ENCODE data around the gene C10orf67.

The C10orf67 gene

DNA sequence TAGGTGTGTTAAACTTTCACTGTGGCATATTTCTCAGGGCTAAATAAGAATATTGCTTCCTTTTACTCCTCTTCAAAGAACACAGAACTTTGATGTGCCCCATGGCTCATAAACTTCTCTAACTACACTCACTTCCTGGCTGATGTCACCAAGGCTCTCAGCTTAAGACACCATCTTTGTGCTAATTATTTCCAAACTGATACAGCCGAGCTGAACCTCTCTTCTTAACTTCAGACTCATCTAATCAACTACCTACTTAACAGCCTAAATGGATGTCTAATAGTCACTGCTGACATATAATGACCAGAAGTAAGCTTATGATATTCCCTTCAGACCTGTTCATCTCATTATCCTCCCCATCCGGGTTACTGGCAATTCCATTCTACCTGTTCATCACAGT lies 3.6 kb downstream of the C10orf67 start (continued):
- no peak for TF ChIP-seq ZFP30 (CRISPR knock-in tag; IDR thresholded peaks at IDR 0.05)
- TF ChIP-seq GLIS3 (CRISPR knock-in tag; IDR thresholded peaks at IDR 0.05): no peak
- TF ChIP-seq BACH2 (CRISPR knock-in tag; IDR thresholded peaks at IDR 0.05; ENCODE audit: borderline replicate concordance): no peak
- no peak for TF ChIP-seq TCF4 (CRISPR knock-in tag; IDR thresholded peaks at IDR 0.05; ENCODE audit: borderline replicate concordance)
- TF ChIP-seq CSDC2 (CRISPR knock-in tag; IDR thresholded peaks at IDR 0.05): no peak
- TF ChIP-seq ZC3H10 (CRISPR knock-in tag; IDR thresholded peaks at IDR 0.05): no peak
- TF ChIP-seq ZNF565 (CRISPR knock-in tag; conservative IDR thresholded peaks at IDR 0.05; ENCODE audit: low read depth): no peak
- no peak for TF ChIP-seq POU6F1 (CRISPR knock-in tag; IDR thresholded peaks at IDR 0.05; ENCODE audit: borderline replicate concordance, low read depth)

DNA sequence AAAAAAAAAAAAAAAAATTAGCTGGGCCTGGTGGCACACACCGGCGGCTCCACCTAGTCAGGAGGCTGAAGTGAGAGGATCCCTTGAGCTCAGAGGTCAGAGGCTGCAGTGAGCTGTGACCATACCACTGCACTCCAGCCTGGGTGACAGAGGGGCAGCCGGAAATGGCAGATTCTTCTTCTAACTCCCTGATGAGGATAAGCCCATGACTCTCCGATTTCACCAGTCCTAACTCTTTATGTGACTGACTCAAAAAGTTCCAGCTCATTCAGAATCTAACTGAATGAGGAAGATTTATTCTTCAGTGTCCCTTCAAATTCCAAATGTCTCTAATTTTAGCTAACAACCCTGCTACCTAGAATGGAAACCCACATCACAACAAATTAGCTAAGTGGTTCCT lies 4.2 kb downstream of the C10orf67 start:
- TF ChIP-seq, protein P1, sequence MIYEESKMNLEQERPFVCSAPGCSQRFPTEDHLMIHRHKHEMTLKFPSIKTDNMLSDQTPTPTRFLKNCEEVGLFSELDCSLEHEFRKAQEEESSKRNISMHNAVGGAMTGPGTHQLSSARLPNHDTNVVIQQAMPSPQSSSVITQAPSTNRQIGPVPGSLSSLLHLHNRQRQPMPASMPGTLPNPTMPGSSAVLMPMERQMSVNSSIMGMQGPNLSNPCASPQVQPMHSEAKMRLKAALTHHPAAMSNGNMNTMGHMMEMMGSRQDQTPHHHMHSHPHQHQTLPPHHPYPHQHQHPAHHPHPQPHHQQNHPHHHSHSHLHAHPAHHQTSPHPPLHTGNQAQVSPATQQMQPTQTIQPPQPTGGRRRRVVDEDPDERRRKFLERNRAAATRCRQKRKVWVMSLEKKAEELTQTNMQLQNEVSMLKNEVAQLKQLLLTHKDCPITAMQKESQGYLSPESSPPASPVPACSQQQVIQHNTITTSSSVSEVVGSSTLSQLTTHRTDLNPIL (CRISPR knock-in tag; IDR thresholded peaks at IDR 0.05; ENCODE audit: low read depth): no peak
- TF ChIP-seq ESRRG (CRISPR knock-in tag; IDR thresholded peaks at IDR 0.05) (no peak), PPARA (CRISPR knock-in tag; IDR thresholded peaks at IDR 0.05; ENCODE audit: borderline replicate concordance) (no peak), PATZ1 (CRISPR knock-in tag; IDR thresholded peaks at IDR 0.05; ENCODE audit: borderline replicate concordance) (no peak), ISL1 (CRISPR knock-in tag; IDR thresholded peaks at IDR 0.05) (no peak), TOX (CRISPR knock-in tag; IDR thresholded peaks at IDR 0.05; ENCODE audit: borderline replicate concordance) (no peak), GLIS3 (CRISPR knock-in tag; IDR thresholded peaks at IDR 0.05) (no peak), SNAI2 (CRISPR knock-in tag; IDR thresholded peaks at IDR 0.05) (no peak), ZNF8 (CRISPR knock-in tag; IDR thresholded peaks at IDR 0.05) (no peak)
- TF ChIP-seq, protein P2, sequence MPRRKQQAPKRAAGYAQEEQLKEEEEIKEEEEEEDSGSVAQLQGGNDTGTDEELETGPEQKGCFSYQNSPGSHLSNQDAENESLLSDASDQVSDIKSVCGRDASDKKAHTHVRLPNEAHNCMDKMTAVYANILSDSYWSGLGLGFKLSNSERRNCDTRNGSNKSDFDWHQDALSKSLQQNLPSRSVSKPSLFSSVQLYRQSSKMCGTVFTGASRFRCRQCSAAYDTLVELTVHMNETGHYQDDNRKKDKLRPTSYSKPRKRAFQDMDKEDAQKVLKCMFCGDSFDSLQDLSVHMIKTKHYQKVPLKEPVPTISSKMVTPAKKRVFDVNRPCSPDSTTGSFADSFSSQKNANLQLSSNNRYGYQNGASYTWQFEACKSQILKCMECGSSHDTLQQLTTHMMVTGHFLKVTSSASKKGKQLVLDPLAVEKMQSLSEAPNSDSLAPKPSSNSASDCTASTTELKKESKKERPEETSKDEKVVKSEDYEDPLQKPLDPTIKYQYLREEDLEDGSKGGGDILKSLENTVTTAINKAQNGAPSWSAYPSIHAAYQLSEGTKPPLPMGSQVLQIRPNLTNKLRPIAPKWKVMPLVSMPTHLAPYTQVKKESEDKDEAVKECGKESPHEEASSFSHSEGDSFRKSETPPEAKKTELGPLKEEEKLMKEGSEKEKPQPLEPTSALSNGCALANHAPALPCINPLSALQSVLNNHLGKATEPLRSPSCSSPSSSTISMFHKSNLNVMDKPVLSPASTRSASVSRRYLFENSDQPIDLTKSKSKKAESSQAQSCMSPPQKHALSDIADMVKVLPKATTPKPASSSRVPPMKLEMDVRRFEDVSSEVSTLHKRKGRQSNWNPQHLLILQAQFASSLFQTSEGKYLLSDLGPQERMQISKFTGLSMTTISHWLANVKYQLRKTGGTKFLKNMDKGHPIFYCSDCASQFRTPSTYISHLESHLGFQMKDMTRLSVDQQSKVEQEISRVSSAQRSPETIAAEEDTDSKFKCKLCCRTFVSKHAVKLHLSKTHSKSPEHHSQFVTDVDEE (CRISPR knock-in tag; IDR thresholded peaks at IDR 0.05): no peak
- no peak for ATAC-seq

- peak; percentile 75 for ATAC-seq
Measured at GRCh38 chr10:23338886-23339285, 5.7 kb downstream of the C10orf67 start.

GRCh38 chr10:23338155-23338828 lies 6.3 kb downstream of the C10orf67 start:
- peak; percentile 74 for ATAC-seq
- TF ChIP-seq TCF4 (CRISPR knock-in tag; IDR thresholded peaks at IDR 0.05; ENCODE audit: borderline replicate concordance) (no peak), ZNF8 (CRISPR knock-in tag; IDR thresholded peaks at IDR 0.05) (no peak), PATZ1 (CRISPR knock-in tag; IDR thresholded peaks at IDR 0.05; ENCODE audit: borderline replicate concordance) (no peak), ISL1 (CRISPR knock-in tag; IDR thresholded peaks at IDR 0.05) (0 out of 2 replicates have a peak, but pooled peaks have one; percentile 35), ZFP3 (CRISPR knock-in tag; IDR thresholded peaks at IDR 0.05) (no peak), POU6F1 (CRISPR knock-in tag; IDR thresholded peaks at IDR 0.05; ENCODE audit: borderline replicate concordance, low read depth) (no peak)

More at GRCh38 chr10:23338886-23339285, 5.7 kb downstream of the C10orf67 start:
- no peak for TF ChIP-seq ARNTL (CRISPR knock-in tag; IDR thresholded peaks at IDR 0.05; ENCODE audit: borderline replicate concordance, low read depth)
- no peak for TF ChIP-seq PPARA (CRISPR knock-in tag; IDR thresholded peaks at IDR 0.05; ENCODE audit: borderline replicate concordance)
- no peak for TF ChIP-seq ZFP3 (CRISPR knock-in tag; IDR thresholded peaks at IDR 0.05)
- no peak for TF ChIP-seq RARB (CRISPR knock-in tag; IDR thresholded peaks at IDR 0.05)
- no peak for TF ChIP-seq TOX (CRISPR knock-in tag; IDR thresholded peaks at IDR 0.05; ENCODE audit: borderline replicate concordance)
- TF ChIP-seq ZC3H10 (CRISPR knock-in tag; IDR thresholded peaks at IDR 0.05): no peak
- no peak for TF ChIP-seq SNAI2 (CRISPR knock-in tag; IDR thresholded peaks at IDR 0.05)
